Measurements from ENCODE around the gene ATP2C1. TPM values are rescaled to one million over a fixed set of nuclear protein-coding genes. Genes with fewer than 3 reads are reported as not detected.

The ATP2C1 gene
- total and polyA plus RNA-seq, 2 donors (not counting 1 experiment from before 2014, with no cell fraction given), result 111 to 196 TPM

DNA sequence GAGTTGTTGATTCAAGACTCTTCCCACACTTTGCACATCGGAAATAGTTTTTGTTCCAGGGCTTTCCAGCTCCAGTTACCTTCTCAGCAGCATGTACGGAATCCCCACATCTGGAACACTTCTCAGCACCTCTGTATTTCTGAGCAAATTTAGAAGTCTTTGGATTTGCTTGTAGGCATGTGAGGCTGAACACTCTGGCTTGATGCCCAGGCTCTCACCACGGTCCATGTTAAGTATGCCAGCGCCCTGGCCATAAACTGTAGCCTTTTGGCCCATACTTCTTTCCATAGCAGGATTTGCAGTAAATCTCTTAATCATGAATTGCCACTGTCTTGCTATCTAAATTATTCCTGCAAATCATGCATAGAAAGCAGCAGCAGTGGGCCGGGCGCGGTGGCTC lies 24.4 kb downstream of the ATP2C1 start:
- DNase-seq (ENCODE audit: low read depth in 2 of 2), result peak; percentile 15 to 27
- H4K20me1 ChIP-seq (ENCODE audit: control insufficient read depth, extremely low read depth, insufficient read depth, low read length), result no peaks in the 10 kb centered on the region

DNA sequence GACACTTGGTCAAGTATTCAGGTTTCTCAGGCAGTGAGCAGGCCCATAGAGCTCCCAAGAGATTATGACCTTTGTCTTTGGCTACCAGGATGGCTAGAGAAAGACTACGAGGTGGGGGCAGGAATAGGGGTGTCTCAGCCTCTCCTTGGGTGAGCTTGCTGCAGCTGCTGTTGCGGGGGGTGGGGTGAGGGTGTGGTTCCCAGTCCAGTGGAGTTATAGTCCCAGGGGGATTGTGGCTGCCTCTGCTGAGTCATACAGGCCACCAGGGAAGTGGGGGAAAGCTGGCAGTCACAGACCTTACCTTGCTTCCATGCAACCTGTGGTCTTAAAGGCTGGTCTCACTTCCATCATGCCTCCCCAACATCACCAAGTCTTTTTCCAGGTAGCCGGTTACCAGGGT lies 31.7 kb downstream of the ATP2C1 start:
- Histone ChIP-seq H4K20me1 (ENCODE audit: control insufficient read depth, extremely low read depth, insufficient read depth, low read length) (no peaks in the 10 kb centered on the region), H3K36me3 (ENCODE audit: control insufficient read depth, insufficient read depth, low read length) (no peaks in the 10 kb centered on the region), H2AFZ (ENCODE audit: low read length) (no peak overlapping the region), H3K79me2 (ENCODE audit: control insufficient read depth, insufficient read depth, low read length) (peaks cover 42% of the 10 kb centered on the region), H3K9ac (ENCODE audit: insufficient read depth, low read length) (no peak overlapping the region), H3K4me2 (ENCODE audit: extremely low read depth, insufficient read depth, low read length) (no peak overlapping the region), H3K9me3 (ENCODE audit: control insufficient read depth, insufficient read depth, low read depth, low read length) (no peaks in the 10 kb centered on the region), H3K4me3 (replicated peaks in 1 of 4; ENCODE audit: control extremely low read depth in 1 of 4, insufficient read depth in 1 of 4, low read depth in 3 of 4, low read length in 4 of 4) (no peak overlapping the region), H3K4me1 (ENCODE audit: control insufficient read depth, extremely low read depth, insufficient read depth, low read length) (no peaks in the 10 kb centered on the region), H3K27me3 (ENCODE audit: control insufficient read depth, insufficient read depth, low read length) (no peaks in the 10 kb centered on the region), H3K27ac (ENCODE audit: insufficient read depth, low read length) (no peak overlapping the region)
- TF ChIP-seq EZH2 (IDR thresholded peaks at IDR 0.05; ENCODE audit: low read length, missing control alignments), result no peak
- peak; percentile 39 to 42 for DNase-seq (ENCODE audit: low read depth in 2 of 2)

More for the DNA sequence above, 24.4 kb downstream of the ATP2C1 start:
- Histone ChIP-seq H3K27ac (ENCODE audit: insufficient read depth, low read length) (no peak overlapping the region), H2AFZ (ENCODE audit: low read length) (no peak overlapping the region), H3K4me1 (ENCODE audit: control insufficient read depth, extremely low read depth, insufficient read depth, low read length) (no peaks in the 10 kb centered on the region), H3K36me3 (ENCODE audit: control insufficient read depth, insufficient read depth, low read length) (no peaks in the 10 kb centered on the region), H3K4me2 (ENCODE audit: extremely low read depth, insufficient read depth, low read length) (no peak overlapping the region), H3K27me3 (ENCODE audit: control insufficient read depth, insufficient read depth, low read length) (no peaks in the 10 kb centered on the region), H3K9ac (ENCODE audit: insufficient read depth, low read length) (no peak overlapping the region), H3K4me3 (replicated peaks in 1 of 4; ENCODE audit: control extremely low read depth in 1 of 4, insufficient read depth in 1 of 4, low read depth in 3 of 4, low read length in 4 of 4) (no peak overlapping the region), H3K79me2 (ENCODE audit: control insufficient read depth, insufficient read depth, low read length) (peaks cover 32% of the 10 kb centered on the region), H3K9me3 (ENCODE audit: control insufficient read depth, insufficient read depth, low read depth, low read length) (no peaks in the 10 kb centered on the region)
- TF ChIP-seq, protein P1, sequence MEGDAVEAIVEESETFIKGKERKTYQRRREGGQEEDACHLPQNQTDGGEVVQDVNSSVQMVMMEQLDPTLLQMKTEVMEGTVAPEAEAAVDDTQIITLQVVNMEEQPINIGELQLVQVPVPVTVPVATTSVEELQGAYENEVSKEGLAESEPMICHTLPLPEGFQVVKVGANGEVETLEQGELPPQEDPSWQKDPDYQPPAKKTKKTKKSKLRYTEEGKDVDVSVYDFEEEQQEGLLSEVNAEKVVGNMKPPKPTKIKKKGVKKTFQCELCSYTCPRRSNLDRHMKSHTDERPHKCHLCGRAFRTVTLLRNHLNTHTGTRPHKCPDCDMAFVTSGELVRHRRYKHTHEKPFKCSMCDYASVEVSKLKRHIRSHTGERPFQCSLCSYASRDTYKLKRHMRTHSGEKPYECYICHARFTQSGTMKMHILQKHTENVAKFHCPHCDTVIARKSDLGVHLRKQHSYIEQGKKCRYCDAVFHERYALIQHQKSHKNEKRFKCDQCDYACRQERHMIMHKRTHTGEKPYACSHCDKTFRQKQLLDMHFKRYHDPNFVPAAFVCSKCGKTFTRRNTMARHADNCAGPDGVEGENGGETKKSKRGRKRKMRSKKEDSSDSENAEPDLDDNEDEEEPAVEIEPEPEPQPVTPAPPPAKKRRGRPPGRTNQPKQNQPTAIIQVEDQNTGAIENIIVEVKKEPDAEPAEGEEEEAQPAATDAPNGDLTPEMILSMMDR (conservative IDR thresholded peaks at IDR 0.05 in 1 of 2, IDR thresholded peaks at IDR 0.05 in 1 of 2; ENCODE audit: low read depth in 1 of 2, low read length in 2 of 2), result no peak
- TF ChIP-seq EZH2 (IDR thresholded peaks at IDR 0.05; ENCODE audit: low read length, missing control alignments), result no peak

DNA sequence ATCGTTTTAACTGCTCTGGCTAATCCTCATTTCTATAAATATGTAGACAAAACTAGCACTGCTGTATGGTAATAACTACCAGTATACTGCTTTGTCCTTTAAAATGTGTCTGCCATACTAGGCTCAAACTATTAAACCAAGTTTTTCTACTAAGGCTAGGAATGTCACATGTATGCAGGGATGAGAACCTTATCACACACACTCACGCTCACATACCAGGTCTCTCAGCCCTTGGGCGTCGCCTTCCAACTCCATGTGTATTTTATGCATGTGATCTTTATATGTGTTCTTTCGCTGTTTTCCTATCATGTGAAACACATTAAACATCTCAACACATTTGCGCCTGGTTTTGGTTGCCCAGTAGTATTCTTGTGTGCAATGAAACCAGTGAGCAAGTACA lies 32.6 kb downstream of the ATP2C1 start:
- Histone ChIP-seq H3K9ac (ENCODE audit: insufficient read depth, low read length) (no peak overlapping the region), H3K4me3 (replicated peaks in 1 of 4; ENCODE audit: control extremely low read depth in 1 of 4, insufficient read depth in 1 of 4, low read depth in 3 of 4, low read length in 4 of 4) (no peak overlapping the region), H3K9me3 (ENCODE audit: control insufficient read depth, insufficient read depth, low read depth, low read length) (no peaks in the 10 kb centered on the region), H4K20me1 (ENCODE audit: control insufficient read depth, extremely low read depth, insufficient read depth, low read length) (no peaks in the 10 kb centered on the region), H3K79me2 (ENCODE audit: control insufficient read depth, insufficient read depth, low read length) (peaks cover 38% of the 10 kb centered on the region), H3K27ac (ENCODE audit: insufficient read depth, low read length) (no peak overlapping the region), H3K36me3 (ENCODE audit: control insufficient read depth, insufficient read depth, low read length) (no peaks in the 10 kb centered on the region), H2AFZ (ENCODE audit: low read length) (no peak overlapping the region), H3K4me2 (ENCODE audit: extremely low read depth, insufficient read depth, low read length) (no peak overlapping the region), H3K4me1 (ENCODE audit: control insufficient read depth, extremely low read depth, insufficient read depth, low read length) (no peaks in the 10 kb centered on the region), H3K27me3 (ENCODE audit: control insufficient read depth, insufficient read depth, low read length) (no peaks in the 10 kb centered on the region)
- no peak for DNase-seq (ENCODE audit: low read depth in 2 of 2)
- TF ChIP-seq, protein P1 (conservative IDR thresholded peaks at IDR 0.05 in 1 of 2, IDR thresholded peaks at IDR 0.05 in 1 of 2; ENCODE audit: low read depth in 1 of 2, low read length in 2 of 2), result no peak
- no peak for TF ChIP-seq EZH2 (IDR thresholded peaks at IDR 0.05; ENCODE audit: low read length, missing control alignments)
